WTC11 (cell line): ENCODE measurements around the gene AKNAD1.

Experiments
- CTCF ChIP-seq: fragments of 200-600 bp; IDR thresholded peaks from 2 replicates; pipeline ENCODE4 v1.8.0; 2022; ENCODE audit warnings: antibody characterized with exemption
- ESRRA ChIP-seq: sonication (generic); formaldehyde crosslinking; IDR thresholded peaks from 2 replicates; pipeline ENCODE4 v1.8.1; 2022; ENCODE audit warnings: mild to moderate bottlenecking, missing genetic modification reagents, borderline replicate concordance
- FOXJ3 ChIP-seq: sonication (generic); formaldehyde crosslinking; IDR thresholded peaks from 2 replicates; pipeline ENCODE4 v1.9.0; 2021; ENCODE audit warnings: missing genetic modification reagents, mild to moderate bottlenecking, borderline replicate concordance
- MXD4 ChIP-seq: fragments of 250-450 bp; sonication (Bioruptor Pico); IDR thresholded peaks from 2 replicates; pipeline ENCODE4 v1.8.0; 2021; ENCODE audit warnings: mild to moderate bottlenecking, moderate library complexity, borderline replicate concordance
- SP1 ChIP-seq: sonication (generic); formaldehyde crosslinking; conservative IDR thresholded peaks from 2 replicates; pipeline ENCODE4 v1.8.1; 2022; ENCODE audit warnings: missing genetic modification reagents
- USF2 ChIP-seq: sonication (generic); formaldehyde crosslinking; IDR thresholded peaks from 2 replicates; pipeline ENCODE4 v1.8.1; 2023; ENCODE audit warnings: mild to moderate bottlenecking, missing genetic modification reagents, moderate library complexity
- ZNF232 ChIP-seq: sonication (generic); formaldehyde crosslinking; IDR thresholded peaks from 2 replicates; pipeline ENCODE4 v1.8.0; 2022; ENCODE audit warnings: mild to moderate bottlenecking, missing genetic modification reagents
- ZNF263 ChIP-seq: sonication (generic); formaldehyde crosslinking; IDR thresholded peaks from 2 replicates; pipeline ENCODE4 v1.8.1; 2022; ENCODE audit warnings: low read depth, mild to moderate bottlenecking, moderate library complexity, missing genetic modification reagents
- ZNF512 ChIP-seq: sonication (generic); formaldehyde crosslinking; IDR thresholded peaks from 2 replicates; pipeline ENCODE4 v1.8.1; 2022; ENCODE audit warnings: missing genetic modification reagents, borderline replicate concordance

- no peak for TF ChIP-seq SP1 (CRISPR knock-in tag)
- no peak for TF ChIP-seq FOXJ3 (CRISPR knock-in tag)
- TF ChIP-seq ZNF232 (CRISPR knock-in tag), result no peak
- no peak for TF ChIP-seq USF2
- no peak for TF ChIP-seq CTCF
- TF ChIP-seq ZNF263 (CRISPR knock-in tag), result no peak
- TF ChIP-seq ESRRA, result no peak
- no peak for TF ChIP-seq ZNF512 (CRISPR knock-in tag)
- no peak for TF ChIP-seq MXD4 (CRISPR knock-in tag)
Observed at GRCh38 chr1:108817811-108818210, 39.1 kb downstream of the AKNAD1 start.
